ENCODE results near the gene BANF2. TPM values are rescaled to one million over a fixed set of nuclear protein-coding genes. Genes with fewer than 3 reads are reported as not detected.
A peak's percentile ranks its signal among the peaks of the same experiment; 100 is the strongest.

Gene BANF2
- total RNA-seq, 1 experiment from 2014 or later = not detected

GRCh38 chr20:17682103-17682888 is 17.5 kb upstream of the BANF2 start, which contains the start of gene RRBP1:
Gene RRBP1 (minus strand): TSS chr20:17682242. CDS start chr20:17660507, 21,735 bp downstream.
- no peak for TF ChIP-seq CTCF (IDR thresholded peaks at IDR 0.05; ENCODE audit: unreplicated experiment)
- Mint-ChIP-seq H3K9me3 (ENCODE audit: low read depth, unreplicated experiment) (peaks cover 5% of the 10 kb centered on the region), H3K36me3 (ENCODE audit: insufficient read depth, unreplicated experiment) (peaks cover 24% of the 10 kb centered on the region), H3K27ac (ENCODE audit: unreplicated experiment) (no peak within 1 kb of the TSS), H3K4me1 (ENCODE audit: low read depth, unreplicated experiment) (peaks cover 11% of the 10 kb centered on the region), H3K27me3 (ENCODE audit: unreplicated experiment) (peaks cover 43% of the 10 kb centered on the region), H3K4me3 (ENCODE audit: low read depth, unreplicated experiment) (peak within 1 kb of the TSS; percentile 68)
- BruUV-seq (replicated peaks) = no TSS peak
- CTCF ChIA-PET = interaction anchor here (0.6 to 1.3 kb wide), 4 partner anchors 24 to 315 kb away, joined by 4 to 10 read pairs (median 4); no protein-coding TSS in a partner anchor
- intact Hi-C loops (cut with micrococcal nuclease; ENCODE audit: unreplicated experiment) = loop anchor here (10.0 kb wide), 1 partner anchor 213 kb away; no protein-coding TSS in a partner anchor
- peak; percentile 86 for DNase-seq

- intact Hi-C loops (cut with micrococcal nuclease; ENCODE audit: unreplicated experiment) = loop anchor here (10.0 kb wide), 1 partner anchor 212 kb away; no protein-coding TSS in a partner anchor
- Mint-ChIP-seq H3K27me3 (ENCODE audit: unreplicated experiment) (peaks cover 48% of the 10 kb centered on the region), H3K27ac (ENCODE audit: unreplicated experiment) (no peak overlapping the region), H3K9me3 (ENCODE audit: low read depth, unreplicated experiment) (peaks cover 9% of the 10 kb centered on the region), H3K36me3 (ENCODE audit: insufficient read depth, unreplicated experiment) (peaks cover 24% of the 10 kb centered on the region), H3K4me1 (ENCODE audit: low read depth, unreplicated experiment) (peaks cover 11% of the 10 kb centered on the region), H3K4me3 (ENCODE audit: low read depth, unreplicated experiment) (peak overlapping the region; percentile 68)
- no peak for TF ChIP-seq CTCF (IDR thresholded peaks at IDR 0.05; ENCODE audit: unreplicated experiment)
- DNase-seq = no peak
- no TSS peak for BruUV-seq (replicated peaks)
- CTCF ChIA-PET = interaction anchor here (0.6 to 1.3 kb wide), 2 partner anchors 215 to 315 kb away, joined by 4 read pairs; no protein-coding TSS in a partner anchor
Measured at GRCh38 chr20:17682889-17683198, 16.9 kb upstream of the BANF2 start.

- Mint-ChIP-seq H3K36me3 (ENCODE audit: insufficient read depth, unreplicated experiment) (peaks cover 24% of the 10 kb centered on the region), H3K9me3 (ENCODE audit: low read depth, unreplicated experiment) (peaks cover 9% of the 10 kb centered on the region), H3K27ac (ENCODE audit: unreplicated experiment) (no peak overlapping the region), H3K4me1 (ENCODE audit: low read depth, unreplicated experiment) (peaks cover 11% of the 10 kb centered on the region), H3K4me3 (ENCODE audit: low read depth, unreplicated experiment) (no peak overlapping the region), H3K27me3 (ENCODE audit: unreplicated experiment) (peaks cover 52% of the 10 kb centered on the region)
- no TSS peak for BruUV-seq (replicated peaks)
- no peak for TF ChIP-seq CTCF (IDR thresholded peaks at IDR 0.05; ENCODE audit: unreplicated experiment)
- CTCF ChIA-PET = interaction anchor here (1.3 kb wide), 1 partner anchor 214 kb away, joined by 4 read pairs; no protein-coding TSS in a partner anchor
- no peak for DNase-seq
- intact Hi-C loops (cut with micrococcal nuclease; ENCODE audit: unreplicated experiment) = loop anchor here (10.0 kb wide), 1 partner anchor 211 kb away; no protein-coding TSS in a partner anchor
Measured at GRCh38 chr20:17683218-17684076, 16.3 kb upstream of the BANF2 start.

GRCh38 chr20:17684077-17684888 is 15.5 kb upstream of the BANF2 start:
- H3K27ac Mint-ChIP-seq (ENCODE audit: unreplicated experiment) = no peak overlapping the region
- no peak for DNase-seq

More at GRCh38 chr20:17684077-17684888, 15.5 kb upstream of the BANF2 start:
- CTCF ChIA-PET = no interaction called here
- peaks cover 52% of the 10 kb centered on the region for H3K27me3 Mint-ChIP-seq (ENCODE audit: unreplicated experiment)
- TF ChIP-seq CTCF (IDR thresholded peaks at IDR 0.05; ENCODE audit: unreplicated experiment) = no peak
- BruUV-seq (replicated peaks) = no TSS peak
- H3K4me3 Mint-ChIP-seq (ENCODE audit: low read depth, unreplicated experiment) = no peak overlapping the region
- peaks cover 9% of the 10 kb centered on the region for H3K9me3 Mint-ChIP-seq (ENCODE audit: low read depth, unreplicated experiment)
- intact Hi-C loops (cut with micrococcal nuclease; ENCODE audit: unreplicated experiment) = loop anchor here (10.0 kb wide), 1 partner anchor 211 kb away; no protein-coding TSS in a partner anchor
- H3K36me3 Mint-ChIP-seq (ENCODE audit: insufficient read depth, unreplicated experiment) = peaks cover 24% of the 10 kb centered on the region
- H3K4me1 Mint-ChIP-seq (ENCODE audit: low read depth, unreplicated experiment) = peaks cover 11% of the 10 kb centered on the region

Measured in Calu3 (cell line).